Fibroblast of the aortic adventitia (primary cell): ENCODE data around the gene INPP5F. TPM values are rescaled to one million over a fixed set of nuclear protein-coding genes. Genes with fewer than 3 reads are reported as not detected.
A peak's percentile ranks its signal among the peaks of the same experiment; 100 is the strongest.

ENCODE experiments used
- DNase-seq: peaks from one replicate; pipeline ENCODE4 v3.0.0-alpha.2; 2010; ENCODE audit warnings: low read depth
- H3K4me3 ChIP-seq: 2 replicates; pipeline ENCODE4 v1.5.1; 2011; ENCODE audit warnings: low read depth, mild to moderate bottlenecking, control low read depth, low read length, moderate library complexity
- CTCF ChIP-seq: IDR thresholded peaks from 2 replicates; pipeline ENCODE4 v1.5.1; 2011; ENCODE audit warnings: mild to moderate bottlenecking, low read length, control low read depth, inconsistent platforms; ENCODE audit not compliant: insufficient read depth
- total RNA-seq: library from RNA; depleted of rRNA; stranded (reverse); fragments of >200 nt; gene quantifications from 2 replicates; pipeline ENCODE4 v1.2.3, GENCODE V29; 2012; ENCODE audit warnings: low replicate concordance

The INPP5F gene
- total RNA-seq, 1 donor: 22.2 TPM

- no peak for DNase-seq
- TF ChIP-seq CTCF: no peak
- no peak overlapping the region for H3K4me3 ChIP-seq
Measured at GRCh38 chr10:119805702-119806230, 79.9 kb downstream of the INPP5F start.

GRCh38 chr10:119806334-119807130, 80.7 kb downstream of the INPP5F start:
- no peak for TF ChIP-seq CTCF
- no peak for DNase-seq
- no peak overlapping the region for H3K4me3 ChIP-seq

- H3K4me3 ChIP-seq: no peak overlapping the region
- DNase-seq: peak; percentile 37
- TF ChIP-seq CTCF: no peak
Measured at GRCh38 chr10:119807960-119808697, 82.3 kb downstream of the INPP5F start.

- no peak for TF ChIP-seq CTCF
- H3K4me3 ChIP-seq: no peak overlapping the region
- DNase-seq: no peak
Measured at GRCh38 chr10:119811122-119811521, 85.3 kb downstream of the INPP5F start.

- no peak overlapping the region for H3K4me3 ChIP-seq
- DNase-seq: no peak
- TF ChIP-seq CTCF: no peak
Measured at GRCh38 chr10:119812684-119813083, 86.8 kb downstream of the INPP5F start.

GRCh38 chr10:119815671-119816070, 89.8 kb downstream of the INPP5F start:
- H3K4me3 ChIP-seq: no peak overlapping the region
- DNase-seq: no peak
- no peak for TF ChIP-seq CTCF
